ENCODE data around the gene IZUMO2.
"Not testable (repeated sequence)": the region's sequence is repeated elsewhere in the genome, so short reads cannot be mapped to it uniquely, and the experiment has no call there.

Gene IZUMO2

GRCh38 chr19:50184196-50184595 lies 21.1 kb upstream of the IZUMO2 start:
- DNase-seq (ENCODE audit: low read depth, low spot score), result no peak

GRCh38 chr19:50181121-50181520 lies 18.0 kb upstream of the IZUMO2 start:
- no peak for DNase-seq (ENCODE audit: low read depth, low spot score)

- DNase-seq (ENCODE audit: low read depth, low spot score), result no peak
Measured at GRCh38 chr19:50178859-50179537, 15.9 kb upstream of the IZUMO2 start.

- DNase-seq (ENCODE audit: low read depth, low spot score), result no peak
Measured at GRCh38 chr19:50178320-50178719, 15.2 kb upstream of the IZUMO2 start.

GRCh38 chr19:50176775-50177174 lies 13.7 kb upstream of the IZUMO2 start:
- DNase-seq (ENCODE audit: low read depth, low spot score), result no peak

GRCh38 chr19:50175924-50176323 lies 12.8 kb upstream of the IZUMO2 start:
- no peak for DNase-seq (ENCODE audit: low read depth, low spot score)

GRCh38 chr19:50174100-50174793 lies 11.2 kb upstream of the IZUMO2 start:
- no peak for DNase-seq (ENCODE audit: low read depth, low spot score)

GRCh38 chr19:50173127-50173526 lies 10.0 kb upstream of the IZUMO2 start:
- no peak for DNase-seq (ENCODE audit: low read depth, low spot score)

GRCh38 chr19:50172726-50173125 lies 9.6 kb upstream of the IZUMO2 start:
- DNase-seq (ENCODE audit: low read depth, low spot score), result no peak

- no peak for DNase-seq (ENCODE audit: low read depth, low spot score)
Measured at GRCh38 chr19:50171752-50172151, 8.7 kb upstream of the IZUMO2 start.

- peak; percentile 52 for DNase-seq (ENCODE audit: low read depth, low spot score)
Measured at GRCh38 chr19:50167314-50167721, 4.2 kb upstream of the IZUMO2 start.

GRCh38 chr19:50159078-50159477 lies 4.0 kb downstream of the IZUMO2 start:
- DNase-seq (ENCODE audit: low read depth, low spot score), result no peak

- no peak for DNase-seq (ENCODE audit: low read depth, low spot score)
Measured at GRCh38 chr19:50158577-50158976, 4.5 kb downstream of the IZUMO2 start.

GRCh38 chr19:50155520-50156109 lies 7.5 kb downstream of the IZUMO2 start:
- no peak for DNase-seq (ENCODE audit: low read depth, low spot score)

- DNase-seq (ENCODE audit: low read depth, low spot score), result no peak
Measured at GRCh38 chr19:50154529-50154928, 8.6 kb downstream of the IZUMO2 start.

GRCh38 chr19:50152578-50152977 lies 10.5 kb downstream of the IZUMO2 start:
- no peak for DNase-seq (ENCODE audit: low read depth, low spot score)

GRCh38 chr19:50148528-50148927 lies 14.6 kb downstream of the IZUMO2 start:
- DNase-seq (ENCODE audit: low read depth, low spot score), result no peak

GRCh38 chr19:50147462-50148423 lies 15.3 kb downstream of the IZUMO2 start:
- peak; percentile 91 for DNase-seq (ENCODE audit: low read depth, low spot score)

- DNase-seq (ENCODE audit: low read depth, low spot score), result not testable (repeated sequence)
Measured at GRCh38 chr19:50141921-50142320, 21.2 kb downstream of the IZUMO2 start.

- DNase-seq (ENCODE audit: low read depth, low spot score), result not testable (repeated sequence)
Measured at GRCh38 chr19:50140118-50140845, 22.8 kb downstream of the IZUMO2 start.

Data from astrocyte of the hippocampus (primary cell).